Endothelial cell of umbilical vein (primary cell): ENCODE data around the gene TENT4B. TPM values are rescaled to one million over a fixed set of nuclear protein-coding genes. Genes with fewer than 3 reads are reported as not detected.

Experiments
- BruUV-seq: library from RNA; stranded (reverse); fragments of 400-500 nt; replicated peaks from 2 replicates; lab custom pipeline; 2021; lab: Mats Ljungman, UMichigan
- CTCF ChIA-PET: fragments of 300-600, 350-600 bp; sonication (Branson Sonifier 250); formaldehyde crosslinking; loops from one replicate; lab custom pipeline; 2021; ENCODE audit warnings: antibody characterized with exemption, inconsistent platforms; lab: Charles Lee
- POLR2A ChIA-PET: fragments of 300-600, 350-600 bp; sonication (Branson Sonifier 250); formaldehyde crosslinking; loops from one replicate; lab custom pipeline; 2021; ENCODE audit warnings: antibody characterized with exemption, inconsistent platforms; lab: Charles Lee
- DNase-seq: peaks from one replicate; pipeline ENCODE4 v3.0.0-alpha.2; 2011; ENCODE audit warnings: low read depth, low spot score
- FAIRE-seq: peaks from 2 replicates; lab custom pipeline; 2011; peaks lifted over from hg19 to GRCh38; lab: Jason Lieb, UNC
- H2AFZ ChIP-seq: 2 replicates; pipeline ENCODE4 v1.6.0; 2012; ENCODE audit warnings: low read depth, low read length, control low read depth, inconsistent platforms
- H3K27ac ChIP-seq: 2 replicates; pipeline ENCODE4 v1.5.1; 2011; ENCODE audit warnings: low read depth, mild to moderate bottlenecking, control low read depth, low read length, moderate library complexity; ENCODE audit not compliant: insufficient read depth
- H3K27me3 ChIP-seq, 2 experiments: 2 replicates each; pipeline versions ENCODE4 v1.6.0 to v1.6.1; 2011; ENCODE audit warnings: low read length in 2 of 2, mixed read lengths in 1 of 2; ENCODE audit not compliant: control insufficient read depth in 2 of 2, insufficient read depth in 2 of 2
- H3K36me3 ChIP-seq, 2 experiments: 2 replicates in 1 of 2; 3 replicates in 1 of 2; pipeline ENCODE4 v1.5.1; 2011; ENCODE audit warnings: low read length in 2 of 2, mild to moderate bottlenecking in 1 of 2, moderate library complexity in 1 of 2; ENCODE audit not compliant: control insufficient read depth in 2 of 2, insufficient read depth in 2 of 2; ENCODE audit errors: extremely low read depth in 1 of 2
- H3K4me1 ChIP-seq: 3 replicates; pipeline ENCODE4 v1.5.1; 2011; ENCODE audit warnings: mild to moderate bottlenecking, low read length; ENCODE audit not compliant: control insufficient read depth, insufficient read depth; ENCODE audit errors: extremely low read depth
- H3K4me2 ChIP-seq: 2 replicates; pipeline ENCODE4 v1.6.1; 2011; ENCODE audit warnings: low read length, control low read depth, mixed read lengths; ENCODE audit not compliant: insufficient read depth
- H3K4me3 ChIP-seq, 3 experiments: fragments of 200-600 bp in 1 of 3; sonication (generic), shearing (Covaris generic) in 1 of 3; replicated peaks in 1 of 3; 2 replicates each; pipeline ENCODE4 v1.5.1; 2011 to 2016; ENCODE audit warnings: control low read depth in 3 of 3, low read length in 3 of 3, mild to moderate bottlenecking in 2 of 3, inconsistent platforms in 1 of 3, low read depth in 1 of 3, moderate library complexity in 1 of 3; ENCODE audit not compliant: insufficient read depth in 1 of 3
- H3K79me2 ChIP-seq: 2 replicates; pipeline ENCODE4 v1.6.0; 2012; ENCODE audit warnings: low read length, inconsistent platforms; ENCODE audit not compliant: control insufficient read depth, insufficient read depth
- H3K9ac ChIP-seq: replicated peaks from 2 replicates; pipeline ENCODE3; 2011; ENCODE audit warnings: low read length, control low read depth; ENCODE audit not compliant: insufficient read depth; ENCODE audit errors: extremely low read depth
- H3K9me1 ChIP-seq: replicated peaks from 3 replicates; pipeline ENCODE4 v1.6.0; 2011; ENCODE audit warnings: mild to moderate bottlenecking, low read length; ENCODE audit not compliant: control insufficient read depth, insufficient read depth; ENCODE audit errors: extremely low read depth
- H3K9me3 ChIP-seq: replicated peaks from 2 replicates; pipeline ENCODE4 v1.5.1; 2012; ENCODE audit warnings: low read length, inconsistent platforms; ENCODE audit not compliant: control insufficient read depth, insufficient read depth
- H4K20me1 ChIP-seq: replicated peaks from 2 replicates; pipeline ENCODE3; 2011; ENCODE audit warnings: mild to moderate bottlenecking, low read length; ENCODE audit not compliant: control insufficient read depth, insufficient read depth; ENCODE audit errors: extremely low read depth
- EZH2 ChIP-seq: IDR thresholded peaks from 2 replicates; pipeline ENCODE4 v1.6.1; 2012; ENCODE audit warnings: borderline replicate concordance, low read depth, mild to moderate bottlenecking, moderate library complexity, low read length, inconsistent platforms; ENCODE audit not compliant: severe bottlenecking
- JUN ChIP-seq: IDR thresholded peaks from 2 replicates; pipeline ENCODE4 v1.6.1; 2011; ENCODE audit warnings: borderline replicate concordance, low read depth; ENCODE audit not compliant: insufficient read length, insufficient read depth
- MYC ChIP-seq: IDR thresholded peaks from one replicate; pipeline ENCODE4 v1.6.1; 2011; ENCODE audit warnings: mild to moderate bottlenecking, low read depth, low read length
- POLR2A ChIP-seq: IDR thresholded peaks from 2 replicates; pipeline ENCODE4 v1.6.1; 2012; ENCODE audit warnings: low read depth, mild to moderate bottlenecking, control low read depth, low read length
- dilution Hi-C: fragments of 300-500 bp; cut with MboI; formaldehyde crosslinking; loops from one replicate; pipeline ENCODE4 v1.15.0; 2019; ENCODE audit warnings: low sequenced_read_pairs; ENCODE audit not compliant: extremely low pct_ligation_motif_present
- intact Hi-C: fragments of 100-400 bp; cut with micrococcal nuclease; formaldehyde crosslinking; loops from one replicate; pipeline ENCODE4 v1.10.0; 2022
- polyA plus RNA-seq, 4 experiments: library from polyadenylated mRNA; depleted of rRNA in 3 of 4; stranded (reverse) in 3 of 4; unstranded in 1 of 4; fragments of >200 nt; gene quantifications; 2 replicates each; pipeline versions ENCODE4 v1.2.1 to v1.2.3, GENCODE V29; 2011 to 2012; ENCODE audit warnings: missing spikeins in 1 of 4
- total RNA-seq: library from RNA; stranded (reverse); gene quantifications from 2 replicates; pipeline ENCODE4 v1.2.3, GENCODE V29; 2021
- TF ChIP-seq, protein P1 (sequence below), 2 donors: IDR thresholded peaks; 1 replicate in 1 of 2; 2 replicates in 1 of 2; pipeline ENCODE4 v1.5.1; 2011; ENCODE audit warnings: low read length in 2 of 2, mild to moderate bottlenecking in 2 of 2, moderate library complexity in 2 of 2, control low read depth in 1 of 2, inconsistent platforms in 1 of 2, low read depth in 1 of 2; ENCODE audit not compliant: insufficient read depth in 1 of 2; ENCODE audit errors: extremely low read depth in 1 of 2
- TF ChIP-seq, protein P2 (sequence below): IDR thresholded peaks from 2 replicates; pipeline ENCODE4 v1.6.1; 2011; ENCODE audit not compliant: insufficient read depth, insufficient read length

Gene TENT4B
- total and polyA plus RNA-seq, 2 donors (not counting 3 experiments of a cell fraction or from before 2014, with no cell fraction given), result 4.2 to 13.1 TPM

GRCh38 chr16:50120711-50121110 is 32.4 kb upstream of the TENT4B start:
- Histone ChIP-seq H3K4me3 (no peak overlapping the region), H3K9ac (no peak overlapping the region), H3K4me1 (no peaks in the 10 kb centered on the region), H3K4me2 (no peak overlapping the region), H4K20me1 (no peaks in the 10 kb centered on the region), H2AFZ (no peak overlapping the region), H3K27ac (no peak overlapping the region), H3K9me3 (no peaks in the 10 kb centered on the region), H3K27me3 (peaks cover 0 to 1% of the 10 kb centered on the region in 2 experiments), H3K79me2 (no peaks in the 10 kb centered on the region), H3K9me1 (no peaks in the 10 kb centered on the region), H3K36me3 (no peaks in the 10 kb centered on the region)
- CTCF ChIA-PET, result interaction anchor here (1.0 to 1.3 kb wide), 3 partner anchors 13 to 96 kb away, joined by 3 read pairs; partner anchors contain the start of gene CNEP1R1
- BruUV-seq, result no TSS peak
- no peak for FAIRE-seq
- POLR2A ChIA-PET, result no interaction called here
- dilution Hi-C loops (no loop called here), intact Hi-C loops (no loop called here)
- TF ChIP-seq MYC, result no peak
- TF ChIP-seq POLR2A, result no peak
- no peak for TF ChIP-seq JUN
- TF ChIP-seq, protein P1, sequence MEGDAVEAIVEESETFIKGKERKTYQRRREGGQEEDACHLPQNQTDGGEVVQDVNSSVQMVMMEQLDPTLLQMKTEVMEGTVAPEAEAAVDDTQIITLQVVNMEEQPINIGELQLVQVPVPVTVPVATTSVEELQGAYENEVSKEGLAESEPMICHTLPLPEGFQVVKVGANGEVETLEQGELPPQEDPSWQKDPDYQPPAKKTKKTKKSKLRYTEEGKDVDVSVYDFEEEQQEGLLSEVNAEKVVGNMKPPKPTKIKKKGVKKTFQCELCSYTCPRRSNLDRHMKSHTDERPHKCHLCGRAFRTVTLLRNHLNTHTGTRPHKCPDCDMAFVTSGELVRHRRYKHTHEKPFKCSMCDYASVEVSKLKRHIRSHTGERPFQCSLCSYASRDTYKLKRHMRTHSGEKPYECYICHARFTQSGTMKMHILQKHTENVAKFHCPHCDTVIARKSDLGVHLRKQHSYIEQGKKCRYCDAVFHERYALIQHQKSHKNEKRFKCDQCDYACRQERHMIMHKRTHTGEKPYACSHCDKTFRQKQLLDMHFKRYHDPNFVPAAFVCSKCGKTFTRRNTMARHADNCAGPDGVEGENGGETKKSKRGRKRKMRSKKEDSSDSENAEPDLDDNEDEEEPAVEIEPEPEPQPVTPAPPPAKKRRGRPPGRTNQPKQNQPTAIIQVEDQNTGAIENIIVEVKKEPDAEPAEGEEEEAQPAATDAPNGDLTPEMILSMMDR (IDR thresholded peaks at IDR 0.05; ENCODE audit: extremely low read depth in 1 of 2, insufficient read depth in 1 of 2, low read depth in 1 of 2, low read length in 2 of 2), result no peak
- TF ChIP-seq, protein P2, sequence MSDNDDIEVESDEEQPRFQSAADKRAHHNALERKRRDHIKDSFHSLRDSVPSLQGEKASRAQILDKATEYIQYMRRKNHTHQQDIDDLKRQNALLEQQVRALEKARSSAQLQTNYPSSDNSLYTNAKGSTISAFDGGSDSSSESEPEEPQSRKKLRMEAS, result no peak
- TF ChIP-seq EZH2, result no peak
- no peak for DNase-seq
